ENCODE data around the gene BABAM2. TPM values are rescaled to one million over a fixed set of nuclear protein-coding genes. Genes with fewer than 3 reads are reported as not detected.
"Not testable (repeated sequence)": the region's sequence is repeated elsewhere in the genome, so short reads cannot be mapped to it uniquely, and the experiment has no call there.

BABAM2 gene
- total and polyA plus RNA-seq, 9 of the 15 experiments (the other 6 are each of a cell fraction or from before 2014, with no cell fraction given) = 10.9 to 37.4 (median 25.6) TPM

DNA sequence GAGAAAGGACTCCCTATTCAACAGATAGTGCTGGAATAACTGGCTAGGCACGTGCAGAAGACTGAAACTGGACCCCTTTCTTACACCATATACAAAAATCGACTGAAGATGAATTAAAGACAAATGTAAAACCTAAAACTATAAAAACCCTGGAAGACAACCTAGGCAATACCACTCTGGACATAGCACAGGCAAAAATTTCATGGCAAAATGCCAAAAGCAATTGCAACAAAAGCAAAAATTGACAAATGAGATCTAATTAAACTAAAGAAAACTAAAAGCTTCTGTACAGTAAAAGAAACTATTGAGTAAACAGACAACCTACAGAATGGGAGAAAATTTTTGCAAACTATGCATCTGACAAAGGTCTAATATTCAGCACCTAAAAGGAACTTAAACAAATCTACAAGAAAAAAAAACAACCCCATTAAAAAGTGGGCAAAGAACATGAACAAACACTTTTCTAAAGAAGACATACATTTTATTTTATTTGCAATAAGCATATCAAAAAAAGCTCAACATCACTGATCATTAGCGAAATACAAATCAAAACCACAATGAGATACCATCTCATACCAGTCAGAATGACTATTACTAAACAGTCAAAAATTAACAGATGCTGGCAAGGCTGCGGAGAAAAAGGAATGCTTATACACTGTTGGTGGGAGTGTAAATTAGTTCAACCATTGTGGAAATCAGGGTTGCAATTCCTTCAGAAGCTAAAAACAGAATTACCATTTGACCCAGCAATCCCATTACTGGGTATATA lies 8.5 kb upstream of the BABAM2 start:
- CTCF ChIA-PET (ENCODE audit: low intra/inter-chr PET ratio); H3K4me3 ChIP-seq; FAIRE-seq; H3K27me3 ChIP-seq (ENCODE audit: control insufficient read depth in 2 of 2, insufficient read depth in 2 of 2, low read length in 2 of 2); ATAC-seq; BruUV-seq (replicated peaks); H4K20me1 ChIP-seq (replicated peaks; ENCODE audit: control insufficient read depth, insufficient read depth, low read length); H3K9me3 ChIP-seq (replicated peaks; ENCODE audit: control insufficient read depth, insufficient read depth, low read depth, low read length); H3K27ac ChIP-seq (ENCODE audit: extremely low read depth, low read depth, low read length); H2AFZ ChIP-seq (ENCODE audit: low read depth, low read length); H3K36me3 ChIP-seq (ENCODE audit: control insufficient read depth, insufficient read depth, low read length); H3K4me2 ChIP-seq (ENCODE audit: insufficient read depth, low read length); H3K4me1 ChIP-seq (replicated peaks in 1 of 2; ENCODE audit: control insufficient read depth in 2 of 2, insufficient read depth in 2 of 2, low read length in 2 of 2); DNase-seq (ENCODE audit: extremely low read depth in 1 of 4, low spot score in 3 of 4); H3K79me2 ChIP-seq (ENCODE audit: control insufficient read depth, insufficient read depth, low read length); H3K9ac ChIP-seq (ENCODE audit: insufficient read depth in 1 of 2, low read depth in 2 of 2, low read length in 2 of 2); H3K9me1 ChIP-seq (ENCODE audit: control insufficient read depth, insufficient read depth, low read length); in situ Hi-C loops (cut with MboI); intact Hi-C loops (cut with micrococcal nuclease): not testable (repeated sequence)
- POLR2A ChIA-PET = interaction anchor here (0.6 kb wide), 1 partner anchor 272 kb away, joined by 3 read pairs; no protein-coding TSS in a partner anchor
- TF ChIP-seq NFIC (IDR thresholded peaks at IDR 0.05) (peak; percentile 90), NFIX (CRISPR knock-in tag; IDR thresholded peaks at IDR 0.05; ENCODE audit: low read depth) (0 out of 2 replicates have a peak, but pooled peaks have one; percentile 47)
- TF ChIP-seq, protein P1, sequence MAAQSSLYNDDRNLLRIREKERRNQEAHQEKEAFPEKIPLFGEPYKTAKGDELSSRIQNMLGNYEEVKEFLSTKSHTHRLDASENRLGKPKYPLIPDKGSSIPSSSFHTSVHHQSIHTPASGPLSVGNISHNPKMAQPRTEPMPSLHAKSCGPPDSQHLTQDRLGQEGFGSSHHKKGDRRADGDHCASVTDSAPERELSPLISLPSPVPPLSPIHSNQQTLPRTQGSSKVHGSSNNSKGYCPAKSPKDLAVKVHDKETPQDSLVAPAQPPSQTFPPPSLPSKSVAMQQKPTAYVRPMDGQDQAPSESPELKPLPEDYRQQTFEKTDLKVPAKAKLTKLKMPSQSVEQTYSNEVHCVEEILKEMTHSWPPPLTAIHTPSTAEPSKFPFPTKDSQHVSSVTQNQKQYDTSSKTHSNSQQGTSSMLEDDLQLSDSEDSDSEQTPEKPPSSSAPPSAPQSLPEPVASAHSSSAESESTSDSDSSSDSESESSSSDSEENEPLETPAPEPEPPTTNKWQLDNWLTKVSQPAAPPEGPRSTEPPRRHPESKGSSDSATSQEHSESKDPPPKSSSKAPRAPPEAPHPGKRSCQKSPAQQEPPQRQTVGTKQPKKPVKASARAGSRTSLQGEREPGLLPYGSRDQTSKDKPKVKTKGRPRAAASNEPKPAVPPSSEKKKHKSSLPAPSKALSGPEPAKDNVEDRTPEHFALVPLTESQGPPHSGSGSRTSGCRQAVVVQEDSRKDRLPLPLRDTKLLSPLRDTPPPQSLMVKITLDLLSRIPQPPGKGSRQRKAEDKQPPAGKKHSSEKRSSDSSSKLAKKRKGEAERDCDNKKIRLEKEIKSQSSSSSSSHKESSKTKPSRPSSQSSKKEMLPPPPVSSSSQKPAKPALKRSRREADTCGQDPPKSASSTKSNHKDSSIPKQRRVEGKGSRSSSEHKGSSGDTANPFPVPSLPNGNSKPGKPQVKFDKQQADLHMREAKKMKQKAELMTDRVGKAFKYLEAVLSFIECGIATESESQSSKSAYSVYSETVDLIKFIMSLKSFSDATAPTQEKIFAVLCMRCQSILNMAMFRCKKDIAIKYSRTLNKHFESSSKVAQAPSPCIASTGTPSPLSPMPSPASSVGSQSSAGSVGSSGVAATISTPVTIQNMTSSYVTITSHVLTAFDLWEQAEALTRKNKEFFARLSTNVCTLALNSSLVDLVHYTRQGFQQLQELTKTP (IDR thresholded peaks at IDR 0.05; ENCODE audit: low read depth in 1 of 2, partially characterized antibody in 2 of 2) = peak in 1 of 2 experiments; percentile 93
- 3% methylated on average over 4 of the region's 4 CpGs for WGBS (ENCODE audit: insufficient coverage, low coverage, missing lambda C conversion rate)

DNA sequence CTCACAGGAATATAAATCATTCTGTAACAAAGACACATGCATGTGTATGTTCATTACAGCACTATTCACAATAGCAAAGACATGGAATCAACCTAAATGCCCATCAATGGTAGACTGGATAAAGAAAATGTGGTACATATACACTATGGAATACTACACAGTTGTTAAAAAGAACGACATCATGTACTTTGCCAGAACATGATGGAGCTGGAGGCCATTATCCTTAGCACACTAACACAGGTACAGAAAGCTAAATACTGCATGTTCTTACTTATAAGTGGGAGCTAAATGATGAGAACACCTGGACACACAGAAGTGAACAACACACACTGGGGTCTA lies 8.0 kb upstream of the BABAM2 start:
- H3K27me3 ChIP-seq (ENCODE audit: control insufficient read depth in 2 of 2, insufficient read depth in 2 of 2, low read length in 2 of 2); DNase-seq (ENCODE audit: extremely low read depth in 1 of 4, low spot score in 3 of 4); H3K4me3 ChIP-seq; FAIRE-seq; POLR2A ChIA-PET; H4K20me1 ChIP-seq (replicated peaks; ENCODE audit: control insufficient read depth, insufficient read depth, low read length); H3K4me2 ChIP-seq (ENCODE audit: insufficient read depth, low read length); intact Hi-C loops (cut with micrococcal nuclease); H3K9me1 ChIP-seq (ENCODE audit: control insufficient read depth, insufficient read depth, low read length); CTCF ChIA-PET (ENCODE audit: low intra/inter-chr PET ratio); in situ Hi-C loops (cut with MboI); H2AFZ ChIP-seq (ENCODE audit: low read depth, low read length); H3K9me3 ChIP-seq (replicated peaks; ENCODE audit: control insufficient read depth, insufficient read depth, low read depth, low read length); H3K27ac ChIP-seq (ENCODE audit: extremely low read depth, low read depth, low read length); BruUV-seq (replicated peaks); H3K79me2 ChIP-seq (ENCODE audit: control insufficient read depth, insufficient read depth, low read length); ATAC-seq; H3K9ac ChIP-seq (ENCODE audit: insufficient read depth in 1 of 2, low read depth in 2 of 2, low read length in 2 of 2); H3K36me3 ChIP-seq (ENCODE audit: control insufficient read depth, insufficient read depth, low read length); H3K4me1 ChIP-seq (replicated peaks in 1 of 2; ENCODE audit: control insufficient read depth in 2 of 2, insufficient read depth in 2 of 2, low read length in 2 of 2): not testable (repeated sequence)
- WGBS (ENCODE audit: insufficient coverage, low coverage, missing lambda C conversion rate) = 0% methylated on average over 1 of the region's 1 CpG
